HepG2 (cell line): ENCODE measurements around the gene OBP2A. TPM values are rescaled to one million over a fixed set of nuclear protein-coding genes. Genes with fewer than 3 reads are reported as not detected.

Source experiments
- ATAC-seq: fragments of 200-7000 bp; cut with Tn5 transposase; 3 replicates; pipeline ENCODE4 v1.9.1; 2020; ENCODE audit warnings: mild to moderate bottlenecking, moderate library complexity
- BruUV-seq: library from RNA; stranded (reverse); fragments of 400-500 nt; replicated peaks from 2 replicates; lab custom pipeline; 2021; lab: Mats Ljungman, UMichigan
- CTCF ChIA-PET: fragments of 300-600 bp; formaldehyde crosslinking; extraction: SDS; loops from one replicate; lab custom pipeline; 2021; ENCODE audit warnings: low total read pairs, inconsistent platforms, low intra/inter-chr PET ratio; lab: Yijun Ruan, JAX
- POLR2A ChIA-PET: fragments of 350-600 bp; sonication (Branson Sonifier 250); formaldehyde crosslinking; loops from one replicate; lab custom pipeline; 2020; ENCODE audit warnings: antibody characterized with exemption, inconsistent platforms; lab: Yijun Ruan, JAX
- DNase-seq: peaks from one replicate; pipeline ENCODE4 v3.0.0-alpha.2; 2015; ENCODE audit warnings: low spot score
- FAIRE-seq: peaks from 3 replicates; lab custom pipeline; 2011; peaks lifted over from hg19 to GRCh38; lab: Jason Lieb, UNC
- H2AFZ ChIP-seq: one replicate; pipeline ENCODE4 v1.6.1; 2011; ENCODE audit warnings: low read length, inconsistent platforms
- H3K27ac ChIP-seq: fragments of 300-600 bp; 3 replicates; pipeline ENCODE4 v1.8.0; 2011; ENCODE audit warnings: mixed run types, mild to moderate bottlenecking, mixed read lengths, low read length, inconsistent platforms; ENCODE audit not compliant: insufficient read depth; ENCODE audit errors: extremely low read length
- H3K27me3 ChIP-seq, 2 experiments: fragments of 200-600 bp in 1 of 2; 2 replicates in 1 of 2; 3 replicates in 1 of 2; pipeline versions ENCODE4 v1.6.0 to v1.8.0; 2011; ENCODE audit warnings: low read length in 2 of 2, mild to moderate bottlenecking in 2 of 2, moderate library complexity in 2 of 2, inconsistent platforms in 1 of 2; ENCODE audit not compliant: insufficient read depth in 2 of 2, control insufficient read depth in 1 of 2
- H3K36me3 ChIP-seq, 2 experiments: fragments of 200-600 bp in 1 of 2; replicated peaks in 1 of 2; 2 replicates in 1 of 2; 3 replicates in 1 of 2; pipeline versions ENCODE4 v1.5.1 to v1.8.0; 2011; ENCODE audit warnings: low read length in 2 of 2, inconsistent platforms in 1 of 2; ENCODE audit not compliant: insufficient read depth in 2 of 2, control insufficient read depth in 1 of 2
- H3K4me1 ChIP-seq: 2 replicates; pipeline ENCODE4 v1.5.1; 2012; ENCODE audit warnings: low read length, inconsistent platforms; ENCODE audit not compliant: insufficient read depth
- H3K4me2 ChIP-seq: 2 replicates; pipeline ENCODE4 v1.6.0; 2011; ENCODE audit warnings: low read depth, low read length, inconsistent platforms
- H3K4me3 ChIP-seq, 3 experiments: fragments of 200-600 bp in 1 of 3; sonication (generic), shearing (Covaris generic) in 1 of 3; replicated peaks in 1 of 3; 2 replicates each; pipeline ENCODE4 v1.5.1; 2011 to 2016; ENCODE audit warnings: low read length in 3 of 3, inconsistent platforms in 2 of 3, low read depth in 2 of 3, mild to moderate bottlenecking in 2 of 3, control low read depth in 1 of 3, mixed read lengths in 1 of 3; ENCODE audit not compliant: insufficient read depth in 1 of 3
- H3K79me2 ChIP-seq: one replicate; pipeline ENCODE4 v1.6.1; 2011; ENCODE audit warnings: low read length, inconsistent platforms; ENCODE audit not compliant: insufficient read depth
- H3K9ac ChIP-seq: 2 replicates; pipeline ENCODE4 v1.6.0; 2011; ENCODE audit warnings: mild to moderate bottlenecking, low read depth, low read length, inconsistent platforms; ENCODE audit not compliant: insufficient read depth
- H3K9me3 ChIP-seq: 2 replicates; pipeline ENCODE4 v1.5.1; 2012; ENCODE audit warnings: mild to moderate bottlenecking, low read length
- H4K20me1 ChIP-seq: 2 replicates; pipeline ENCODE4 v1.6.0; 2011; ENCODE audit warnings: inconsistent platforms, mild to moderate bottlenecking, low read length, moderate library complexity; ENCODE audit not compliant: insufficient read depth
- BORCS8-MEF2B ChIP-seq: sonication (generic); formaldehyde crosslinking; IDR thresholded peaks from 2 replicates; pipeline ENCODE4 v1.8.0; 2022; ENCODE audit warnings: mild to moderate bottlenecking, missing genetic modification reagents
- CREM ChIP-seq, 2 experiments: sonication (generic) in 1 of 2; formaldehyde crosslinking in 1 of 2; IDR thresholded peaks; 2 replicates each; pipeline versions ENCODE4 v1.4.0 to v1.6.1; 2016 to 2020; ENCODE audit warnings: antibody characterized with exemption in 1 of 2, mild to moderate bottlenecking in 1 of 2, missing genetic modification reagents in 1 of 2
- ESRRA ChIP-seq: sonication (generic); formaldehyde crosslinking; IDR thresholded peaks from 2 replicates; pipeline ENCODE4 v1.5.1; 2020; ENCODE audit warnings: mild to moderate bottlenecking, low read depth, missing genetic modification reagents
- FUBP1 ChIP-seq: sonication (generic); formaldehyde crosslinking; IDR thresholded peaks from 2 replicates; pipeline ENCODE4 v1.5.1; 2020; ENCODE audit warnings: missing genetic modification reagents, mild to moderate bottlenecking, borderline replicate concordance
- GZF1 ChIP-seq: sonication (generic); formaldehyde crosslinking; IDR thresholded peaks from 2 replicates; pipeline ENCODE4 v1.5.1; 2020; ENCODE audit warnings: mild to moderate bottlenecking, missing genetic modification reagents
- SOX13 ChIP-seq, 3 experiments: fragments of 450-650 bp in 1 of 3; sonication (generic) in 1 of 3; formaldehyde crosslinking in 1 of 3; IDR thresholded peaks in 2 of 3; conservative IDR thresholded peaks in 1 of 3; 2 replicates each; pipeline versions ENCODE4 v1.5.0 to v1.6.1; 2016 to 2020; ENCODE audit warnings: antibody characterized with exemption in 1 of 3, mild to moderate bottlenecking in 1 of 3, missing compliant biosample characterization in 1 of 3, missing genetic modification reagents in 1 of 3, moderate library complexity in 1 of 3
- TFE3 ChIP-seq: IDR thresholded peaks from 2 replicates; pipeline ENCODE4 v1.6.1; 2016
- TP53 ChIP-seq: sonication (generic); formaldehyde crosslinking; conservative IDR thresholded peaks from 2 replicates; pipeline ENCODE4 v1.4.0; 2020; ENCODE audit warnings: missing genetic modification reagents
- ZBTB1 ChIP-seq: sonication (generic); formaldehyde crosslinking; IDR thresholded peaks from 2 replicates; pipeline ENCODE4 v1.4.0; 2020; ENCODE audit warnings: missing genetic modification reagents, borderline replicate concordance
- ZNF484 ChIP-seq: sonication (generic); formaldehyde crosslinking; IDR thresholded peaks from 2 replicates; pipeline ENCODE4 v1.5.1; 2020; ENCODE audit warnings: mild to moderate bottlenecking, low read depth, missing genetic modification reagents, borderline replicate concordance
- ZNF513 ChIP-seq: sonication (generic); formaldehyde crosslinking; conservative IDR thresholded peaks from 2 replicates; pipeline ENCODE4 v1.5.0; 2020; ENCODE audit warnings: missing genetic modification reagents
- ZNF75D ChIP-seq: sonication (generic); formaldehyde crosslinking; IDR thresholded peaks from 2 replicates; pipeline ENCODE4 v1.8.1; 2023; ENCODE audit warnings: missing genetic modification reagents, mild to moderate bottlenecking, borderline replicate concordance
- ZNF781 ChIP-seq: sonication (generic); formaldehyde crosslinking; IDR thresholded peaks from 2 replicates; pipeline ENCODE4 v1.5.1; 2020; ENCODE audit warnings: borderline replicate concordance, mild to moderate bottlenecking, missing genetic modification reagents; ENCODE audit errors: not compliant biosample characterization
- ZSCAN20 ChIP-seq: sonication (generic); formaldehyde crosslinking; IDR thresholded peaks from 2 replicates; pipeline ENCODE4 v1.4.0; 2020; ENCODE audit warnings: missing genetic modification reagents, mild to moderate bottlenecking, borderline replicate concordance
- WGBS: methylation state at CpG from one replicate; pipeline ENCODE4 v1.1.6; 2017; ENCODE audit warnings: low lambda C conversion rate; 5-methylcytosine and 5-hydroxymethylcytosine counted together
- in situ Hi-C: cut with HindIII; loops from 2 replicates; pipeline ENCODE4 v1.10.0; 2017; ENCODE audit warnings: low pct_unique_long_range_greater_than_20kb; ENCODE audit not compliant: extremely low pct_ligation_motif_present
- intact Hi-C: fragments of 100-400 bp; cut with micrococcal nuclease; formaldehyde crosslinking; loops from one replicate; pipeline ENCODE4 v1.10.0; 2022; ENCODE audit not compliant: unreplicated experiment
- polyA plus RNA-seq, 8 experiments: library from polyadenylated mRNA; depleted of rRNA in 3 of 8; stranded (reverse) in 7 of 8; unstranded in 1 of 8; fragments of >200 nt; fragmentation: Illumina TruSeq in 4 of 8; extraction: Trizol in 4 of 8; gene quantifications; 2 replicates each; pipeline versions ENCODE4 v1.2.1 to v1.2.3, GENCODE V29; 2011 to 2016; ENCODE audit warnings: low read depth in 4 of 8, missing spikeins in 1 of 8, mixed read lengths in 1 of 8; ENCODE audit not compliant: insufficient read depth in 1 of 8
- total RNA-seq, 5 experiments: library from RNA; depleted of rRNA; stranded (reverse); fragments of >200 nt; fragmentation: Illumina TruSeq; extraction: Trizol; gene quantifications; 2 replicates each; pipeline ENCODE4 v1.2.3, GENCODE V29; 2016; ENCODE audit warnings: low read depth in 1 of 5

Gene OBP2A
- total and polyA plus RNA-seq, 2 of the 13 experiments (the other 11 are each of a cell fraction or from before 2014, with no cell fraction given): 0.32 TPM; not detected in 1

GRCh38 chr9:135512241-135512603, 33.7 kb upstream of the OBP2A start:
- intact Hi-C loops (no loop called here), in situ Hi-C loops (no loop called here)
- Histone ChIP-seq H4K20me1 (no peaks in the 10 kb centered on the region), H2AFZ (no peak overlapping the region), H3K36me3 (no peaks in the 10 kb centered on the region), H3K4me2 (no peak overlapping the region), H3K79me2 (no peaks in the 10 kb centered on the region), H3K27me3 (peaks cover 5 to 48% of the 10 kb centered on the region in 2 experiments; a peak in 4 of 5 replicates), H3K27ac (no peak overlapping the region), H3K9ac (no peak overlapping the region), H3K4me3 (no peak overlapping the region), H3K9me3 (no peaks in the 10 kb centered on the region), H3K4me1 (peaks cover 3% of the 10 kb centered on the region; the same call in 1 of the 2 replicates)
- BruUV-seq: no TSS peak
- FAIRE-seq: no peak
- no peak for DNase-seq
- ATAC-seq: no peak
- POLR2A ChIA-PET: no interaction called here
- WGBS: 23% methylated on average over 10 of the region's 10 CpGs
- CTCF ChIA-PET: no interaction called here
- TF ChIP-seq ZSCAN20 (CRISPR knock-in tag) (no peak), TP53 (no peak), ZNF484 (CRISPR knock-in tag) (no peak), BORCS8-MEF2B (CRISPR knock-in tag) (no peak), CREM (IDR thresholded peaks at IDR 0.05) (no peak), CREM (CRISPR knock-in tag; IDR thresholded peaks at IDR 0.05) (no peak), ZBTB1 (no peak), SOX13 (IDR thresholded peaks at IDR 0.05) (no peak), SOX13 (CRISPR knock-in tag; conservative IDR thresholded peaks at IDR 0.05 in 1 of 2, IDR thresholded peaks at IDR 0.05 in 1 of 2) (no peak), FUBP1 (CRISPR knock-in tag) (no peak), GZF1 (CRISPR knock-in tag) (no peak), ZNF75D (CRISPR knock-in tag) (no peak), ZNF513 (CRISPR knock-in tag) (no peak), TFE3 (no peak), ZNF781 (CRISPR knock-in tag) (no peak), ESRRA (CRISPR knock-in tag) (no peak)
